ENCODE results near the gene KAZALD1. TPM values are rescaled to one million over a fixed set of nuclear protein-coding genes. Genes with fewer than 3 reads are reported as not detected.

KAZALD1 gene
- total RNA-seq, 1 experiment from 2014 or later: 16.0 TPM

- no peaks in the 10 kb centered on the region for H3K36me3 ChIP-seq (ENCODE audit: control insufficient read depth in 1 of 2, insufficient read depth in 2 of 2, low read length in 2 of 2)
- TF ChIP-seq SRF (IDR thresholded peaks at IDR 0.05; ENCODE audit: low read depth): no peak
- TF ChIP-seq POLR2A (IDR thresholded peaks at IDR 0.05; ENCODE audit: borderline replicate concordance, extremely low read depth, insufficient read depth, insufficient read length): no peak
- TF ChIP-seq EZH2 (IDR thresholded peaks at IDR 0.05): no peak
- TF ChIP-seq CTCF (IDR thresholded peaks at IDR 0.05 in 2 of 3, conservative IDR thresholded peaks at IDR 0.05 in 1 of 3; ENCODE audit: borderline replicate concordance in 1 of 3, insufficient read depth in 1 of 3, low read depth in 2 of 3, low read length in 2 of 3): no peak
- no peak for TF ChIP-seq MAX (IDR thresholded peaks at IDR 0.05)
- TF ChIP-seq YY1 (IDR thresholded peaks at IDR 0.05; ENCODE audit: extremely low read depth, insufficient replicate concordance, low read depth, low read length): no peak
- TF ChIP-seq CEBPB (IDR thresholded peaks at IDR 0.05; ENCODE audit: low read depth): no peak
- no peak for TF ChIP-seq FOSL1 (IDR thresholded peaks at IDR 0.05; ENCODE audit: low read depth)
- no peak for TF ChIP-seq ZNF274 (IDR thresholded peaks at IDR 0.05; ENCODE audit: low read depth, low read length)
- TF ChIP-seq SP1 (IDR thresholded peaks at IDR 0.05; ENCODE audit: low read depth): no peak
- no peak for TF ChIP-seq JUND (IDR thresholded peaks at IDR 0.05)
- TF ChIP-seq POLR2AphosphoS5 (IDR thresholded peaks at IDR 0.05; ENCODE audit: low read depth, low read length): no peak
- no peak for TF ChIP-seq CBX3 (IDR thresholded peaks at IDR 0.05; ENCODE audit: low read depth)
- no peak for TF ChIP-seq ELF1 (IDR thresholded peaks at IDR 0.05; ENCODE audit: borderline replicate concordance, low read depth)
- TF ChIP-seq EGR1 (IDR thresholded peaks at IDR 0.05; ENCODE audit: low read depth): no peak
- no peak for TF ChIP-seq REST (IDR thresholded peaks at IDR 0.05; ENCODE audit: low read depth)
- TF ChIP-seq ZBTB33 (IDR thresholded peaks at IDR 0.05; ENCODE audit: extremely low read depth, insufficient replicate concordance, low read length): no peak
- no peak for TF ChIP-seq EZH2phosphoT487 (IDR thresholded peaks at IDR 0.05; ENCODE audit: borderline replicate concordance)
- no peaks in the 10 kb centered on the region for H3K9me3 ChIP-seq (ENCODE audit: control insufficient read depth in 1 of 2, insufficient read depth in 1 of 2, low read depth in 1 of 2, low read length in 2 of 2)
- no peak overlapping the region for H2AFZ ChIP-seq (ENCODE audit: low read depth, low read length, poor library complexity, severe bottlenecking)
- H3K79me2 ChIP-seq (ENCODE audit: insufficient read depth, low read length): no peaks in the 10 kb centered on the region
- ChIA-PET POLR2A (interaction anchor here (0.9 kb wide), 1 partner anchor 9 kb away, joined by 3 read pairs; no protein-coding TSS in a partner anchor), CTCF (interaction anchor here (0.6 to 5.0 kb wide), 17 partner anchors 9 to 426 kb away, joined by 3 to 98 read pairs (median 11); partner anchors contain the start of genes LZTS2, PDZD7 and SFXN3), RAD21 (ENCODE audit: low non-redundant PET in 1 of 2, low total read pairs in 2 of 2, uncharacterized antibody in 2 of 2, unreplicated experiment in 2 of 2) (interaction anchor here (1.4 to 2.0 kb wide), 3 partner anchors 22 to 124 kb away, joined by 3 to 7 read pairs (median 6); no protein-coding TSS in a partner anchor)
- H3K4me3 ChIP-seq (replicated peaks in 1 of 2; ENCODE audit: low read depth in 1 of 2, low read length in 2 of 2): no peak overlapping the region
- H3K9me2 ChIP-seq (ENCODE audit: insufficient read depth): no peaks in the 10 kb centered on the region
- H3K27ac ChIP-seq (ENCODE audit: low read depth, low read length): no peak overlapping the region
- peak overlapping the region; percentile 56 for H3K9ac ChIP-seq (ENCODE audit: low read length)
- ATAC-seq: no peak; the same call in 1 of the 2 replicates
- no TSS peak for BruUV-seq (replicated peaks)
- peak overlapping the region; percentile 65 for H3K4me2 ChIP-seq (ENCODE audit: low read length)
- no peaks in the 10 kb centered on the region for H4K20me1 ChIP-seq (ENCODE audit: insufficient read depth)
- DNase-seq (ENCODE audit: low read depth, low spot score): no peak
- intact Hi-C loops (cut with micrococcal nuclease): loop anchor here (2.0 to 10.0 kb wide), 3 partner anchors 49 to 673 kb away; partner anchors contain the start of genes PAX2 and SCD
- peaks cover 12 to 36% of the 10 kb centered on the region in 2 experiments for H3K4me1 ChIP-seq (ENCODE audit: control insufficient read depth in 1 of 2, insufficient read depth in 2 of 2, low read length in 2 of 2)
- H3K27me3 ChIP-seq (ENCODE audit: insufficient read depth, low read length): no peaks in the 10 kb centered on the region
These were observed 43.6 kb upstream of the KAZALD1 start for GRCh38 chr10:101018118-101018599.

Data from HCT116 (cell line).